HepG2 (cell line): ENCODE data around the gene PRKAR1A. TPM values are rescaled to one million over a fixed set of nuclear protein-coding genes. Genes with fewer than 3 reads are reported as not detected.

Experiments
- CSRNP2 ChIP-seq: sonication (generic); formaldehyde crosslinking; conservative IDR thresholded peaks from 2 replicates; pipeline ENCODE4 v1.8.0; 2022; ENCODE audit warnings: low read depth, missing genetic modification reagents
- HIC2 ChIP-seq: sonication (generic); formaldehyde crosslinking; IDR thresholded peaks from 2 replicates; pipeline ENCODE4 v1.9.0; 2022; ENCODE audit warnings: low read depth, missing genetic modification reagents
- HMG20A ChIP-seq: IDR thresholded peaks from 2 replicates; pipeline ENCODE4 v1.6.1; 2016; ENCODE audit warnings: borderline replicate concordance
- HNF4A ChIP-seq: sonication (generic); formaldehyde crosslinking; IDR thresholded peaks from 2 replicates; pipeline ENCODE4 v1.4.0; 2020; ENCODE audit warnings: missing genetic modification reagents
- NCOR1 ChIP-seq: fragments of 200-600 bp; sonication (generic); IDR thresholded peaks from 2 replicates; pipeline ENCODE4 v1.7.0; 2017; ENCODE audit warnings: antibody characterized with exemption, low read length, borderline replicate concordance
- RAD21 ChIP-seq: fragments of 450-650 bp; formaldehyde crosslinking; IDR thresholded peaks from 2 replicates; pipeline ENCODE4 v1.5.0; 2020; ENCODE audit warnings: mild to moderate bottlenecking
- ZEB1 ChIP-seq: IDR thresholded peaks from 2 replicates; pipeline ENCODE4 v1.6.1; 2012; ENCODE audit warnings: mild to moderate bottlenecking, low read depth, inconsistent platforms; ENCODE audit not compliant: insufficient replicate concordance
- ZFP91 ChIP-seq: sonication (generic); formaldehyde crosslinking; IDR thresholded peaks from 2 replicates; pipeline ENCODE4 v1.9.0; 2022; ENCODE audit warnings: missing genetic modification reagents, mild to moderate bottlenecking, borderline replicate concordance
- ZHX2 ChIP-seq, 2 experiments: sonication (generic) in 1 of 2; formaldehyde crosslinking in 1 of 2; IDR thresholded peaks; 2 replicates each; pipeline versions ENCODE4 v1.6.1 to v1.9.0; 2014 to 2022; ENCODE audit warnings: antibody characterized with exemption in 1 of 2, borderline replicate concordance in 1 of 2, inconsistent platforms in 1 of 2, low read depth in 1 of 2, missing genetic modification reagents in 1 of 2
- ZNF235 ChIP-seq: sonication (generic); formaldehyde crosslinking; IDR thresholded peaks from 2 replicates; pipeline ENCODE4 v1.8.1; 2023; ENCODE audit warnings: mild to moderate bottlenecking, missing genetic modification reagents, borderline replicate concordance
- ZNF317 ChIP-seq: sonication (generic); formaldehyde crosslinking; IDR thresholded peaks from 2 replicates; pipeline ENCODE4 v1.5.0; 2020; ENCODE audit warnings: mild to moderate bottlenecking, missing genetic modification reagents
- ZNF503 ChIP-seq: sonication (generic); formaldehyde crosslinking; IDR thresholded peaks from 2 replicates; pipeline ENCODE4 v1.4.0; 2020; ENCODE audit warnings: missing genetic modification reagents
- ZNF644 ChIP-seq: IDR thresholded peaks from 2 replicates; pipeline ENCODE4 v1.6.1; 2016; ENCODE audit warnings: low read depth
- polyA plus RNA-seq, 8 experiments: library from polyadenylated mRNA; depleted of rRNA in 3 of 8; stranded (reverse) in 7 of 8; unstranded in 1 of 8; fragments of >200 nt; fragmentation: Illumina TruSeq in 4 of 8; extraction: Trizol in 4 of 8; gene quantifications; 2 replicates each; pipeline versions ENCODE4 v1.2.1 to v1.2.3, GENCODE V29; 2011 to 2016; ENCODE audit warnings: low read depth in 4 of 8, missing spikeins in 1 of 8, mixed read lengths in 1 of 8; ENCODE audit not compliant: insufficient read depth in 1 of 8
- total RNA-seq, 5 experiments: library from RNA; depleted of rRNA; stranded (reverse); fragments of >200 nt; fragmentation: Illumina TruSeq; extraction: Trizol; gene quantifications; 2 replicates each; pipeline ENCODE4 v1.2.3, GENCODE V29; 2016; ENCODE audit warnings: low read depth in 1 of 5

The PRKAR1A gene
- total and polyA plus RNA-seq, 2 of the 13 experiments (the other 11 are each of a cell fraction or from before 2014, with no cell fraction given), result 265 to 266 TPM

GRCh38 chr17:68509141-68510057 is 2.8 kb upstream of the PRKAR1A start (continued):
- TF ChIP-seq ZEB1, result no peak
- TF ChIP-seq ZNF235 (CRISPR knock-in tag), result no peak
- TF ChIP-seq ZHX2 (IDR thresholded peaks at IDR 0.05; ENCODE audit: low read depth), result no peak
- no peak for TF ChIP-seq ZHX2 (CRISPR knock-in tag; IDR thresholded peaks at IDR 0.05; ENCODE audit: borderline replicate concordance)
- TF ChIP-seq HNF4A, result peak; percentile 58
- peak; percentile 30 for TF ChIP-seq ZFP91 (CRISPR knock-in tag)
- TF ChIP-seq ZNF503 (CRISPR knock-in tag), result no peak
- no peak for TF ChIP-seq ZNF317 (CRISPR knock-in tag)
- no peak for TF ChIP-seq RAD21
- no peak for TF ChIP-seq CSRNP2
- 0 out of 2 replicates have a peak, but pooled peaks have one; percentile 45 for TF ChIP-seq HMG20A (CRISPR knock-in tag)
- peak; percentile 30; the same call in 1 of the 2 replicates for TF ChIP-seq NCOR1
- TF ChIP-seq ZNF644 (CRISPR knock-in tag), result peak; percentile 79
- TF ChIP-seq HIC2 (CRISPR knock-in tag), result peak; percentile 72; the same call in 1 of the 2 replicates
